ENCODE data around the gene NRG2. TPM values are rescaled to one million over a fixed set of nuclear protein-coding genes. Genes with fewer than 3 reads are reported as not detected.

NRG2 gene
- polyA plus RNA-seq, 1 of the 3 experiments (the other 2 are of a cell fraction): 3.7 TPM

GRCh38 chr5:139915834-139916233 is 127.3 kb downstream of the NRG2 start:
- H4K20me1 ChIP-seq (ENCODE audit: insufficient read depth): no peaks in the 10 kb centered on the region
- H3K9ac ChIP-seq: no peak overlapping the region
- H3K27me3 ChIP-seq (ENCODE audit: insufficient read depth): no peaks in the 10 kb centered on the region
- H2AFZ ChIP-seq (ENCODE audit: low read depth): no peak overlapping the region
- H3K4me3 ChIP-seq (ENCODE audit: low read depth in 2 of 2, low read length in 1 of 2): no peak overlapping the region
- no peaks in the 10 kb centered on the region for H3K36me3 ChIP-seq (replicated peaks in 1 of 2; ENCODE audit: control insufficient read depth in 1 of 2, insufficient read depth in 2 of 2, low read length in 1 of 2)
- H3K27ac ChIP-seq (ENCODE audit: low read depth in 2 of 2, low read length in 1 of 2): no peak overlapping the region
- no peaks in the 10 kb centered on the region for H3F3A ChIP-seq (replicated peaks; ENCODE audit: insufficient read depth)
- H3K4me2 ChIP-seq: no peak overlapping the region
- DNase-seq: no peak
- WGBS (ENCODE audit: low lambda C conversion rate): 85% methylated on average over 3 of the region's 3 CpGs
- no peak for TF ChIP-seq MEF2A (IDR thresholded peaks at IDR 0.05; ENCODE audit: borderline replicate concordance, low read depth)
- TF ChIP-seq EZH2phosphoT487 (IDR thresholded peaks at IDR 0.05; ENCODE audit: borderline replicate concordance, low read depth): no peak
- no peak for TF ChIP-seq TCF12 (IDR thresholded peaks at IDR 0.05)
- TF ChIP-seq, protein P1, sequence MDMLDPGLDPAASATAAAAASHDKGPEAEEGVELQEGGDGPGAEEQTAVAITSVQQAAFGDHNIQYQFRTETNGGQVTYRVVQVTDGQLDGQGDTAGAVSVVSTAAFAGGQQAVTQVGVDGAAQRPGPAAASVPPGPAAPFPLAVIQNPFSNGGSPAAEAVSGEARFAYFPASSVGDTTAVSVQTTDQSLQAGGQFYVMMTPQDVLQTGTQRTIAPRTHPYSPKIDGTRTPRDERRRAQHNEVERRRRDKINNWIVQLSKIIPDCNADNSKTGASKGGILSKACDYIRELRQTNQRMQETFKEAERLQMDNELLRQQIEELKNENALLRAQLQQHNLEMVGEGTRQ (IDR thresholded peaks at IDR 0.05; ENCODE audit: borderline replicate concordance, low read depth, low read length): no peak
- no peak for TF ChIP-seq USF1 (IDR thresholded peaks at IDR 0.05; ENCODE audit: borderline replicate concordance, low read depth)
- no peak for TF ChIP-seq MXI1 (IDR thresholded peaks at IDR 0.05; ENCODE audit: low read depth, low read length)
- no peak for TF ChIP-seq CHD2 (IDR thresholded peaks at IDR 0.05; ENCODE audit: low read length, partially characterized antibody)
- TF ChIP-seq, protein P2, sequence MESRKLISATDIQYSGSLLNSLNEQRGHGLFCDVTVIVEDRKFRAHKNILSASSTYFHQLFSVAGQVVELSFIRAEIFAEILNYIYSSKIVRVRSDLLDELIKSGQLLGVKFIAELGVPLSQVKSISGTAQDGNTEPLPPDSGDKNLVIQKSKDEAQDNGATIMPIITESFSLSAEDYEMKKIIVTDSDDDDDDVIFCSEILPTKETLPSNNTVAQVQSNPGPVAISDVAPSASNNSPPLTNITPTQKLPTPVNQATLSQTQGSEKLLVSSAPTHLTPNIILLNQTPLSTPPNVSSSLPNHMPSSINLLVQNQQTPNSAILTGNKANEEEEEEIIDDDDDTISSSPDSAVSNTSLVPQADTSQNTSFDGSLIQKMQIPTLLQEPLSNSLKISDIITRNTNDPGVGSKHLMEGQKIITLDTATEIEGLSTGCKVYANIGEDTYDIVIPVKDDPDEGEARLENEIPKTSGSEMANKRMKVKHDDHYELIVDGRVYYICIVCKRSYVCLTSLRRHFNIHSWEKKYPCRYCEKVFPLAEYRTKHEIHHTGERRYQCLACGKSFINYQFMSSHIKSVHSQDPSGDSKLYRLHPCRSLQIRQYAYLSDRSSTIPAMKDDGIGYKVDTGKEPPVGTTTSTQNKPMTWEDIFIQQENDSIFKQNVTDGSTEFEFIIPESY (IDR thresholded peaks at IDR 0.05; ENCODE audit: borderline replicate concordance, low read depth): no peak
- H3K9me2 ChIP-seq: no peaks in the 10 kb centered on the region
- no peaks in the 10 kb centered on the region for H3K79me2 ChIP-seq (ENCODE audit: insufficient read depth)
- peaks cover 0 to 27% of the 10 kb centered on the region in 2 experiments; a peak in 2 of 4 replicates for H3K4me1 ChIP-seq (ENCODE audit: control insufficient read depth in 1 of 2, insufficient read depth in 2 of 2, low read depth in 1 of 2, low read length in 1 of 2)
- ChIA-PET POLR2A (no interaction called here), CTCF (interaction anchor here (0.7 to 4.8 kb wide), 7 partner anchors 20 to 230 kb away, joined by 3 to 42 read pairs (median 5); no protein-coding TSS in a partner anchor)
- H3K9me3 ChIP-seq: no peaks in the 10 kb centered on the region

DNA sequence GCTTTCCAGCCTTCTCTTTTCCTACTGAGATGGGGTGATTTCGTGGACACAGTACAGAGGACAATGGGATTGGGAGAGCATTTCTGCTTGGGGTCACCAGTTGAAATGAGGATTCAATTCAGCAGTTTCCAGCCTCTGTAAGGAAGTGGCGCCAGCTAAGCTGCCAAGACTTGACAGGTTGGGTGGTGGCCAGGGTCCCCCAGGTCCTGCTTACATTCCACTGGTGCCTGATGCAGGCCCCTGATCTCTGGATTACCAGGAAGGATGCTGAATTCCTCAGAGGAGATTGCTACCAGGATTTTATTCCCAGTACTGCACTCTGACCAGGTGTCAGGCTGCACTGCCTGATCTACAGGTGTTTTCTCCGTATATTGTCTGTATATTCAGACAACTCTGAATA is 127.8 kb downstream of the NRG2 start:
- Histone ChIP-seq H3K9me2 (no peaks in the 10 kb centered on the region), H3K79me2 (ENCODE audit: insufficient read depth) (no peaks in the 10 kb centered on the region), H3K36me3 (replicated peaks in 1 of 2; ENCODE audit: control insufficient read depth in 1 of 2, insufficient read depth in 2 of 2, low read length in 1 of 2) (no peaks in the 10 kb centered on the region), H3K4me1 (ENCODE audit: control insufficient read depth in 1 of 2, insufficient read depth in 2 of 2, low read depth in 1 of 2, low read length in 1 of 2) (peaks cover 0 to 32% of the 10 kb centered on the region in 2 experiments; a peak in 2 of 4 replicates), H3K27me3 (ENCODE audit: insufficient read depth) (no peaks in the 10 kb centered on the region), H4K20me1 (ENCODE audit: insufficient read depth) (no peaks in the 10 kb centered on the region), H3K4me2 (no peak overlapping the region), H2AFZ (ENCODE audit: low read depth) (no peak overlapping the region), H3F3A (replicated peaks; ENCODE audit: insufficient read depth) (no peaks in the 10 kb centered on the region), H3K9me3 (no peaks in the 10 kb centered on the region), H3K9ac (no peak overlapping the region), H3K4me3 (ENCODE audit: low read depth in 2 of 2, low read length in 1 of 2) (no peak overlapping the region), H3K27ac (ENCODE audit: low read depth in 2 of 2, low read length in 1 of 2) (peak overlapping the region in 1 of 2 experiments; percentile 29; a peak in 1 of 4 replicates)
- 49% methylated on average over 3 of the region's 3 CpGs for WGBS (ENCODE audit: low lambda C conversion rate)
- ChIA-PET POLR2A (no interaction called here), CTCF (interaction anchor here (0.6 to 4.8 kb wide), 9 partner anchors 10 to 1165 kb away, joined by 3 to 42 read pairs (median 5); no protein-coding TSS in a partner anchor)
- no peak for DNase-seq
- TF ChIP-seq EZH2phosphoT487 (IDR thresholded peaks at IDR 0.05; ENCODE audit: borderline replicate concordance, low read depth) (no peak), RCOR1 (IDR thresholded peaks at IDR 0.05; ENCODE audit: low read length) (no peak), SMC3 (IDR thresholded peaks at IDR 0.05; ENCODE audit: low read depth, low read length) (no peak), EP300 (IDR thresholded peaks at IDR 0.05; ENCODE audit: borderline replicate concordance in 1 of 2, low read depth in 1 of 2, low read length in 1 of 2) (no peak; a peak in 1 of 4 replicates), NRF1 (IDR thresholded peaks at IDR 0.05; ENCODE audit: low read depth, low read length) (no peak), FOSL2 (IDR thresholded peaks at IDR 0.05; ENCODE audit: borderline replicate concordance, low read depth) (no peak), PBX3 (IDR thresholded peaks at IDR 0.05) (no peak), POLR2AphosphoS5 (IDR thresholded peaks at IDR 0.05; ENCODE audit: low read depth, low read length) (no peak)
- TF ChIP-seq, protein P2 (IDR thresholded peaks at IDR 0.05; ENCODE audit: borderline replicate concordance, low read depth): no peak
- TF ChIP-seq, protein P1 (IDR thresholded peaks at IDR 0.05; ENCODE audit: borderline replicate concordance, low read depth, low read length): no peak
- TF ChIP-seq, protein P3, sequence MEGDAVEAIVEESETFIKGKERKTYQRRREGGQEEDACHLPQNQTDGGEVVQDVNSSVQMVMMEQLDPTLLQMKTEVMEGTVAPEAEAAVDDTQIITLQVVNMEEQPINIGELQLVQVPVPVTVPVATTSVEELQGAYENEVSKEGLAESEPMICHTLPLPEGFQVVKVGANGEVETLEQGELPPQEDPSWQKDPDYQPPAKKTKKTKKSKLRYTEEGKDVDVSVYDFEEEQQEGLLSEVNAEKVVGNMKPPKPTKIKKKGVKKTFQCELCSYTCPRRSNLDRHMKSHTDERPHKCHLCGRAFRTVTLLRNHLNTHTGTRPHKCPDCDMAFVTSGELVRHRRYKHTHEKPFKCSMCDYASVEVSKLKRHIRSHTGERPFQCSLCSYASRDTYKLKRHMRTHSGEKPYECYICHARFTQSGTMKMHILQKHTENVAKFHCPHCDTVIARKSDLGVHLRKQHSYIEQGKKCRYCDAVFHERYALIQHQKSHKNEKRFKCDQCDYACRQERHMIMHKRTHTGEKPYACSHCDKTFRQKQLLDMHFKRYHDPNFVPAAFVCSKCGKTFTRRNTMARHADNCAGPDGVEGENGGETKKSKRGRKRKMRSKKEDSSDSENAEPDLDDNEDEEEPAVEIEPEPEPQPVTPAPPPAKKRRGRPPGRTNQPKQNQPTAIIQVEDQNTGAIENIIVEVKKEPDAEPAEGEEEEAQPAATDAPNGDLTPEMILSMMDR (IDR thresholded peaks at IDR 0.05): no peak
